ENCODE data around the gene RNF144B.

RNF144B gene

GRCh38 chr6:18493382-18493891, 106.3 kb downstream of the RNF144B start:
- H3K4me3 ChIP-seq (ENCODE audit: control insufficient read depth, low read depth, low read length) = no peak overlapping the region
- DNase-seq (ENCODE audit: low read depth) = no peak
- no peak for TF ChIP-seq CTCF (IDR thresholded peaks at IDR 0.05; ENCODE audit: control insufficient read depth, insufficient read depth, low read depth, low read length, missing control alignments)

DNA sequence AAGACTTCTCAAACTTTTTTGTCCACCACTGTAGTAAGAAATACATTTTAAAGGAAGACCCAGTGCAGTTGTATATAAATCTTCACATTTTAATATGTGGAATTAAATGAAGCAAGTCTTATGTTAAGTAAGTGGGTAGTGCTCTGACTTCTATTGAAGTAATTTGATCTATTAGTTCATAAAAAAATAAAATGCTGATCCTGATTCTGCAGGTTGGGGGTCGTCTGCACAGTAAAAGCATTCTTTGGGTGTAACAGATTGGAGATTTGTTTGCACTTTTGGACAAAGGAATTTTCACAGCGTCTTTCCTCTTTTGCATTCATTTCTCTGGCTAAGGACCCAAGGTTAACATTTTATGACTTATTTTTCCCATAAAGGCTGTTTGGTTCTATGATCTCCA, 106.8 kb downstream of the RNF144B start:
- no peak for DNase-seq (ENCODE audit: low read depth)
- no peak overlapping the region for H3K4me3 ChIP-seq (ENCODE audit: control insufficient read depth, low read depth, low read length)
- no peak for TF ChIP-seq CTCF (IDR thresholded peaks at IDR 0.05; ENCODE audit: control insufficient read depth, insufficient read depth, low read depth, low read length, missing control alignments)

GRCh38 chr6:18495236-18495635, 108.1 kb downstream of the RNF144B start:
- TF ChIP-seq CTCF (IDR thresholded peaks at IDR 0.05; ENCODE audit: control insufficient read depth, insufficient read depth, low read depth, low read length, missing control alignments) = no peak
- no peak for DNase-seq (ENCODE audit: low read depth)
- no peak overlapping the region for H3K4me3 ChIP-seq (ENCODE audit: control insufficient read depth, low read depth, low read length)

DNA sequence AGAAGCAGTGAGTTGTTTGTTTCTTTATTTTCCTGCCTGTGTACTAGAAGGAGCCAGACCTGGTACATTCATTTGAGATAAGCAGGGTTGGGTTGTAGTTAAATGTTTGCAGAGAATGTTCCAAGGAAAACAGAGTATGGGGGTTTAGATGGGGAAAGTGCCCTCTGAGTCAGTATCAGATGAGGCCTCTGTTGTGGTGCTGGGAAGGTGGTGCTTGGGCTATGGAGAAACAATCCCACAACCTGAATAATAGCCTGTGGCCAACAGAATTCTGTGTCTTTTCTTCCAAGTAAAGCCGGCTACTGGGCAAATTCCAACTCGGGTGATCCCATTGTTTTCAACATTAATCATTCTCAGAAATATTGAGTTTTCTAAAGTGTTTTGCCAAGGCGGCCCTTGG, 109.3 kb downstream of the RNF144B start:
- no peak for DNase-seq (ENCODE audit: low read depth)
- H3K4me3 ChIP-seq (ENCODE audit: control insufficient read depth, low read depth, low read length) = no peak overlapping the region
- TF ChIP-seq CTCF (IDR thresholded peaks at IDR 0.05; ENCODE audit: control insufficient read depth, insufficient read depth, low read depth, low read length, missing control alignments) = no peak

GRCh38 chr6:18497006-18497405, 109.9 kb downstream of the RNF144B start:
- no peak for DNase-seq (ENCODE audit: low read depth)
- TF ChIP-seq CTCF (IDR thresholded peaks at IDR 0.05; ENCODE audit: control insufficient read depth, insufficient read depth, low read depth, low read length, missing control alignments) = no peak

DNA sequence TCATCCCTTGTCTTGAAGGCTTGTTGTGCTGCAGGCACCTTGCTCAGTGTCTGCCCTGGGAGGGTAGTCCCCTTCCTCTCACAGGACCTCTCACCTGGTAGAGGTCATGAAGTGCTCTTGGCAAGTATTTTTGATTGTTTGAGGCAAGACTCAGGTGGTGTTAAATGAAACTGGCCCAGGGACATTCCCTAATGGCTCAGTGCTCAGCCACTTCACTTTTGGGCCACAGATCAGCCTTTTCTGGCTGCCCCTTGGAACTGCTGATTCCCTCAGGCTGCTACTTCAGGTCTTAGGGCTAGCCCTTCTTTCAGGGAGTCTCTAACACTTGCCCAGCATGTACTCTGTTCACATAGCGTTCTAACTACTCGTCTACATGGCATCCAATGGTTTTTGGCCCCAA, 111.3 kb downstream of the RNF144B start:
- TF ChIP-seq CTCF (IDR thresholded peaks at IDR 0.05; ENCODE audit: control insufficient read depth, insufficient read depth, low read depth, low read length, missing control alignments) = no peak
- H3K4me3 ChIP-seq (ENCODE audit: control insufficient read depth, low read depth, low read length) = no peak overlapping the region
- DNase-seq (ENCODE audit: low read depth) = no peak

More at GRCh38 chr6:18497006-18497405, 109.9 kb downstream of the RNF144B start:
- no peak overlapping the region for H3K4me3 ChIP-seq (ENCODE audit: control insufficient read depth, low read depth, low read length)

Data from AG09309 (cell line).